ENCODE data around the gene ZNRF1. TPM values are rescaled to one million over a fixed set of nuclear protein-coding genes. Genes with fewer than 3 reads are reported as not detected.

Gene ZNRF1
- total and polyA plus RNA-seq, 2 of the 13 experiments (the other 11 are each of a cell fraction or from before 2014, with no cell fraction given): 43.9 to 58.7 TPM

- TF ChIP-seq, protein P1, sequence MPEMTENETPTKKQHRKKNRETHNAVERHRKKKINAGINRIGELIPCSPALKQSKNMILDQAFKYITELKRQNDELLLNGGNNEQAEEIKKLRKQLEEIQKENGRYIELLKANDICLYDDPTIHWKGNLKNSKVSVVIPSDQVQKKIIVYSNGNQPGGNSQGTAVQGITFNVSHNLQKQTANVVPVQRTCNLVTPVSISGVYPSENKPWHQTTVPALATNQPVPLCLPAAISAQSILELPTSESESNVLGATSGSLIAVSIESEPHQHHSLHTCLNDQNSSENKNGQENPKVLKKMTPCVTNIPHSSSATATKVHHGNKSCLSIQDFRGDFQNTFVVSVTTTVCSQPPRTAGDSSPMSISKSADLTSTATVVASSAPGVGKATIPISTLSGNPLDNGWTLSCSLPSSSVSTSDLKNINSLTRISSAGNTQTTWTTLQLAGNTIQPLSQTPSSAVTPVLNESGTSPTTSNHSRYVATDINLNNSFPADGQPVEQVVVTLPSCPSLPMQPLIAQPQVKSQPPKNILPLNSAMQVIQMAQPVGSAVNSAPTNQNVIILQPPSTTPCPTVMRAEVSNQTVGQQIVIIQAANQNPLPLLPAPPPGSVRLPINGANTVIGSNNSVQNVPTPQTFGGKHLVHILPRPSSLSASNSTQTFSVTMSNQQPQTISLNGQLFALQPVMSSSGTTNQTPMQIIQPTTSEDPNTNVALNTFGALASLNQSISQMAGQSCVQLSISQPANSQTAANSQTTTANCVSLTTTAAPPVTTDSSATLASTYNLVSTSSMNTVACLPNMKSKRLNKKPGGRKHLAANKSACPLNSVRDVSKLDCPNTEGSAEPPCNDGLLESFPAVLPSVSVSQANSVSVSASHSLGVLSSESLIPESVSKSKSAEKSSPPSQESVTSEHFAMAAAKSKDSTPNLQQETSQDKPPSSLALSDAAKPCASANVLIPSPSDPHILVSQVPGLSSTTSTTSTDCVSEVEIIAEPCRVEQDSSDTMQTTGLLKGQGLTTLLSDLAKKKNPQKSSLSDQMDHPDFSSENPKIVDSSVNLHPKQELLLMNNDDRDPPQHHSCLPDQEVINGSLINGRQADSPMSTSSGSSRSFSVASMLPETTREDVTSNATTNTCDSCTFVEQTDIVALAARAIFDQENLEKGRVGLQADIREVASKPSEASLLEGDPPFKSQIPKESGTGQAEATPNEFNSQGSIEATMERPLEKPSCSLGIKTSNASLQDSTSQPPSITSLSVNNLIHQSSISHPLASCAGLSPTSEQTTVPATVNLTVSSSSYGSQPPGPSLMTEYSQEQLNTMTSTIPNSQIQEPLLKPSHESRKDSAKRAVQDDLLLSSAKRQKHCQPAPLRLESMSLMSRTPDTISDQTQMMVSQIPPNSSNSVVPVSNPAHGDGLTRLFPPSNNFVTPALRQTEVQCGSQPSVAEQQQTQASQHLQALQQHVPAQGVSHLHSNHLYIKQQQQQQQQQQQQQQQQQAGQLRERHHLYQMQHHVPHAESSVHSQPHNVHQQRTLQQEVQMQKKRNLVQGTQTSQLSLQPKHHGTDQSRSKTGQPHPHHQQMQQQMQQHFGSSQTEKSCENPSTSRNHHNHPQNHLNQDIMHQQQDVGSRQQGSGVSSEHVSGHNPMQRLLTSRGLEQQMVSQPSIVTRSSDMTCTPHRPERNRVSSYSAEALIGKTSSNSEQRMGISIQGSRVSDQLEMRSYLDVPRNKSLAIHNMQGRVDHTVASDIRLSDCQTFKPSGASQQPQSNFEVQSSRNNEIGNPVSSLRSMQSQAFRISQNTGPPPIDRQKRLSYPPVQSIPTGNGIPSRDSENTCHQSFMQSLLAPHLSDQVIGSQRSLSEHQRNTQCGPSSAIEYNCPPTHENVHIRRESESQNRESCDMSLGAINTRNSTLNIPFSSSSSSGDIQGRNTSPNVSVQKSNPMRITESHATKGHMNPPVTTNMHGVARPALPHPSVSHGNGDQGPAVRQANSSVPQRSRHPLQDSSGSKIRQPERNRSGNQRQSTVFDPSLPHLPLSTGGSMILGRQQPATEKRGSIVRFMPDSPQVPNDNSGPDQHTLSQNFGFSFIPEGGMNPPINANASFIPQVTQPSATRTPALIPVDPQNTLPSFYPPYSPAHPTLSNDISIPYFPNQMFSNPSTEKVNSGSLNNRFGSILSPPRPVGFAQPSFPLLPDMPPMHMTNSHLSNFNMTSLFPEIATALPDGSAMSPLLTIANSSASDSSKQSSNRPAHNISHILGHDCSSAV (CRISPR knock-in tag; IDR thresholded peaks at IDR 0.05; ENCODE audit: borderline replicate concordance): no peak
- TF ChIP-seq ZNF496 (CRISPR knock-in tag; IDR thresholded peaks at IDR 0.05; ENCODE audit: insufficient replicate concordance) (no peak), IRF2 (CRISPR knock-in tag; IDR thresholded peaks at IDR 0.05) (peak; percentile 88), FOXP1 (IDR thresholded peaks at IDR 0.05) (peak; percentile 86), FOXP1 (CRISPR knock-in tag; IDR thresholded peaks at IDR 0.05) (peak; percentile 99), ZNF609 (CRISPR knock-in tag; IDR thresholded peaks at IDR 0.05; ENCODE audit: borderline replicate concordance) (0 out of 2 replicates have a peak, but pooled peaks have one; percentile 33), KDM2A (CRISPR knock-in tag; IDR thresholded peaks at IDR 0.05; ENCODE audit: borderline replicate concordance, low read depth) (peak; percentile 46; the same call in 1 of the 2 replicates), SCMH1 (CRISPR knock-in tag; IDR thresholded peaks at IDR 0.05; ENCODE audit: borderline replicate concordance) (no peak), ZBTB7B (CRISPR knock-in tag; IDR thresholded peaks at IDR 0.05) (no peak; the same call in 1 of the 2 replicates), ZNF431 (CRISPR knock-in tag; IDR thresholded peaks at IDR 0.05; ENCODE audit: borderline replicate concordance, low read depth) (no peak), ATF1 (CRISPR knock-in tag; IDR thresholded peaks at IDR 0.05) (peak; percentile 44; the same call in 1 of the 2 replicates), ZNF768 (CRISPR knock-in tag; IDR thresholded peaks at IDR 0.05) (peak; percentile 24; the same call in 1 of the 2 replicates), ZNF44 (CRISPR knock-in tag; IDR thresholded peaks at IDR 0.05) (no peak), ATM (IDR thresholded peaks at IDR 0.05; ENCODE audit: borderline replicate concordance) (no peak), ATRX (CRISPR knock-in tag; IDR thresholded peaks at IDR 0.05; ENCODE audit: borderline replicate concordance) (no peak)
Observed at GRCh38 chr16:75070012-75070841, 71.4 kb downstream of the ZNRF1 start (continued).

Measured in HepG2 (cell line).